A673 (cell line): ENCODE results near the gene FAM120B. TPM values are rescaled to one million over a fixed set of nuclear protein-coding genes. Genes with fewer than 3 reads are reported as not detected.

Experiments used
- BruUV-seq: library from RNA; stranded (reverse); fragments of 400-500 nt; replicated peaks from 2 replicates; lab custom pipeline; 2021; lab: Mats Ljungman, UMichigan
- CTCF ChIA-PET: fragments of 300-600 bp; sonication (Branson Sonifier 250); formaldehyde crosslinking; loops from one replicate; lab custom pipeline; 2022; ENCODE audit warnings: antibody characterized with exemption; lab: Charles Lee
- POLR2A ChIA-PET: fragments of 300-600 bp; sonication (Branson Sonifier 250); formaldehyde crosslinking; loops from one replicate; lab custom pipeline; 2022; ENCODE audit warnings: antibody characterized with exemption; ENCODE audit not compliant: low non-redundant PET; lab: Charles Lee
- DNase-seq: peaks from one replicate; pipeline ENCODE4 v3.0.0-alpha.2; 2015; ENCODE audit warnings: low spot score
- H3K27ac ChIP-seq: fragments of 200-600 bp; sonication (generic); 2 replicates; pipeline ENCODE4 v1.5.1; 2016; ENCODE audit warnings: mixed run types, low read depth, mild to moderate bottlenecking, mixed read lengths, antibody characterized with exemption, low read length; ENCODE audit not compliant: poor library complexity, severe bottlenecking
- H3K27me3 ChIP-seq: fragments of 200-600 bp; sonication (generic); replicated peaks from 2 replicates; pipeline ENCODE4 v1.6.1; 2017; ENCODE audit warnings: mixed run types, low read depth, mild to moderate bottlenecking, mixed read lengths, antibody characterized with exemption, low read length; ENCODE audit not compliant: insufficient read depth, poor library complexity
- H3K36me3 ChIP-seq: fragments of 200-600 bp; sonication (generic); 2 replicates; pipeline ENCODE4 v1.6.1; 2016; ENCODE audit warnings: mixed run types, mild to moderate bottlenecking, mixed read lengths, antibody characterized with exemption, low read length; ENCODE audit not compliant: insufficient read depth, poor library complexity, severe bottlenecking
- H3K4me1 ChIP-seq: fragments of 200-600 bp; sonication (generic); 2 replicates; pipeline ENCODE4 v1.6.1; 2017; ENCODE audit warnings: mixed run types, mild to moderate bottlenecking, mixed read lengths, antibody characterized with exemption, low read length; ENCODE audit not compliant: insufficient read depth, poor library complexity, severe bottlenecking
- H3K4me3 ChIP-seq: fragments of 200-600 bp; sonication (generic); 2 replicates; pipeline ENCODE4 v1.5.1; 2016; ENCODE audit warnings: low read depth, mixed run types, mild to moderate bottlenecking, mixed read lengths, low read length; ENCODE audit not compliant: poor library complexity, severe bottlenecking
- H3K9me3 ChIP-seq: fragments of 200-600 bp; sonication (generic); 2 replicates; pipeline ENCODE4 v1.6.1; 2016; ENCODE audit warnings: mixed run types, low read depth, mild to moderate bottlenecking, mixed read lengths, antibody characterized with exemption, low read length; ENCODE audit not compliant: poor library complexity, severe bottlenecking
- EZH2 ChIP-seq: fragments of 200-600 bp; sonication (generic); IDR thresholded peaks from 2 replicates; pipeline ENCODE4 v1.6.1; 2017; ENCODE audit warnings: borderline replicate concordance, low read depth, mild to moderate bottlenecking, mixed read lengths, antibody characterized with exemption, low read length; ENCODE audit not compliant: poor library complexity, severe bottlenecking
- intact Hi-C: fragments of 100-400 bp; cut with micrococcal nuclease; formaldehyde crosslinking; loops from one replicate; pipeline ENCODE4 v1.10.0; 2022; ENCODE audit not compliant: unreplicated experiment
- total RNA-seq: library from RNA; stranded (reverse); gene quantifications from 2 replicates; pipeline ENCODE4 v1.2.3, GENCODE V29; 2021
- TF ChIP-seq, protein P1 (sequence below): fragments of 300-800, 200-600 bp; sonication (generic); conservative IDR thresholded peaks from 2 replicates; pipeline ENCODE4 v1.5.1; 2017; ENCODE audit warnings: low read depth, mild to moderate bottlenecking, antibody characterized with exemption, low read length, moderate library complexity, mixed read lengths

FAM120B gene
- total RNA-seq, 1 experiment from 2014 or later, result 31.6 TPM

DNA sequence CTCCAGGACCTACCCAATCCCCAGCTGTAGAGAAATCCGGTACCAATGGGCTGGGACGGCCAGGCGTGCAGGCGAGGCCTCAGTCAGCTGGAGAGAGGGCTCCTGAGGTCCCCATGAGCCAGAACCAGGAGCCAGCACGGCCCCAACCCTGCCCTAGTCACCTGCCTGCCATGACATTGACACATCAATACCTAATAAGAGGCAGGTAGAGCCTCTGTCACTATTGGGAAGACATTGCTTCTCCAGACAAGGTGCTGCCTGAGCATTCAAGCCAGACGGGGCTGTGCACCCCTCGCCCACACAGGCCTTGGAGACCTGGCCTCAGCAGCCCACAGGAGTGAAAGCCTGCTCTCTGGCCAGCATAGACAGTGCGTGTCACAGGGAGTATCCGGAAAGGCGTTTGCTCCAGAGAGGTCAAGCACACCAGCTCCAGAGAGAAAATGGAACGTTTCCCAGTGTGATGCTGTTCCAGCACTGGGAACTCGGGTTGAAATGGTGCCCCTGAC is 19.1 kb upstream of the FAM120B start:
- Histone ChIP-seq H3K4me3 (no peak overlapping the region), H3K4me1 (peaks cover 23% of the 10 kb centered on the region), H3K27me3 (peaks cover 39% of the 10 kb centered on the region), H3K9me3 (no peaks in the 10 kb centered on the region), H3K27ac (no peak overlapping the region), H3K36me3 (no peaks in the 10 kb centered on the region)
- intact Hi-C loops, result no loop called here
- no TSS peak for BruUV-seq
- ChIA-PET POLR2A (interaction anchor here (0.7 kb wide), 1 partner anchor 90 kb away, joined by 9 read pairs; no protein-coding TSS in a partner anchor), CTCF (no interaction called here)
- no peak for TF ChIP-seq EZH2
- TF ChIP-seq, protein P1, sequence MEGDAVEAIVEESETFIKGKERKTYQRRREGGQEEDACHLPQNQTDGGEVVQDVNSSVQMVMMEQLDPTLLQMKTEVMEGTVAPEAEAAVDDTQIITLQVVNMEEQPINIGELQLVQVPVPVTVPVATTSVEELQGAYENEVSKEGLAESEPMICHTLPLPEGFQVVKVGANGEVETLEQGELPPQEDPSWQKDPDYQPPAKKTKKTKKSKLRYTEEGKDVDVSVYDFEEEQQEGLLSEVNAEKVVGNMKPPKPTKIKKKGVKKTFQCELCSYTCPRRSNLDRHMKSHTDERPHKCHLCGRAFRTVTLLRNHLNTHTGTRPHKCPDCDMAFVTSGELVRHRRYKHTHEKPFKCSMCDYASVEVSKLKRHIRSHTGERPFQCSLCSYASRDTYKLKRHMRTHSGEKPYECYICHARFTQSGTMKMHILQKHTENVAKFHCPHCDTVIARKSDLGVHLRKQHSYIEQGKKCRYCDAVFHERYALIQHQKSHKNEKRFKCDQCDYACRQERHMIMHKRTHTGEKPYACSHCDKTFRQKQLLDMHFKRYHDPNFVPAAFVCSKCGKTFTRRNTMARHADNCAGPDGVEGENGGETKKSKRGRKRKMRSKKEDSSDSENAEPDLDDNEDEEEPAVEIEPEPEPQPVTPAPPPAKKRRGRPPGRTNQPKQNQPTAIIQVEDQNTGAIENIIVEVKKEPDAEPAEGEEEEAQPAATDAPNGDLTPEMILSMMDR, result no peak
- DNase-seq, result no peak

DNA sequence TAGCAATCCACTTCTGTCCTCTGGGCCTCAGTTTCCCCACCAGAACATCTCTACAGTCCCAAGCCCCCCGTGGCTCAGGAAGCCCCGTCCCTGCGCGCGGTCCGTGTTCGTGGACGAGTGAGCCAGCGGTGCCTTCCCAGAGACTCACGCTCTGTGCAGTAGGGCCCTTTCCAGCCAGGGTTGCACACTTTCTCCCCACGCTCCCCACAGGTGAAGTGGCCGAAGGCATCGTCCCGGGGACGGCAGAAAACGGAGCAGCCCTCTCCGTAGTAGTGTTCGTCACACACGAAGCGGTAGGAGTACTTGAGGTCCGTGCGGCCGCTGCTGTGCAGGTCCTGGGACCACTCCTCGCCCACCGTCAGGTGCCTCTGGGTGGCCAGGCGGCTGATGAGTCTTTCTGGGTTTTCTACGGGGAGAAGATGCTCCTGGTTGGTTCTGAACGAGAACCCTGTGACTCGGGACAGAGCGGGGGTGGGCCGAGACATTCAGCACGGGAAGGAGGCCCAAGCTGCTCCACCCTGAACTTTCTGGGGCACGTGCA is 18.4 kb upstream of the FAM120B start:
- ChIA-PET POLR2A (no interaction called here), CTCF (interaction anchor here (0.6 kb wide), 1 partner anchor 867 kb away, joined by 4 read pairs; no protein-coding TSS in a partner anchor)
- BruUV-seq, result no TSS peak
- Histone ChIP-seq H3K27me3 (peaks cover 46% of the 10 kb centered on the region), H3K36me3 (no peaks in the 10 kb centered on the region), H3K4me1 (peaks cover 26% of the 10 kb centered on the region), H3K27ac (no peak overlapping the region), H3K9me3 (no peaks in the 10 kb centered on the region), H3K4me3 (no peak overlapping the region)
- DNase-seq, result no peak
- intact Hi-C loops, result no loop called here
- TF ChIP-seq, protein P1, result no peak
- TF ChIP-seq EZH2, result no peak

DNA sequence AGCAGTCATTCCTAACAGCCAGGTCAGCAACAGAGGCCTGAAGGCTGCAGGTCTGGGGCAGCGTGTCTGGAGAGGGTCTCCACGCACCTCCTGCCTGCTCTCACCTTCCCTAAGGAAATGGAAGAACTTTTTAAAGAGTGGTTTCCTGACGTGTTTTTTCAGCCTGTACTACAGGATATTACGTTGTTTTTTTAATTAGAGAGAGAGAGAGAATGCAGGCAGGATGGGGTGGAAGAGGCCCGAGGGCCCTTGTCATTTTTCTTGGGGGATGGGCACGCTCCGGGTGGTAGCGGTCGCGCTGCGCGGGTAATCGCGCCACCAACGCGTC is 17.7 kb upstream of the FAM120B start:
- no peak overlapping the region for H3K4me3 ChIP-seq
- POLR2A ChIA-PET, result no interaction called here
- peaks cover 32% of the 10 kb centered on the region for H3K4me1 ChIP-seq
- DNase-seq, result no peak
- peaks cover 53% of the 10 kb centered on the region for H3K27me3 ChIP-seq
- H3K27ac ChIP-seq, result no peak overlapping the region
- no peaks in the 10 kb centered on the region for H3K9me3 ChIP-seq
- no TSS peak for BruUV-seq
- TF ChIP-seq, protein P1, result no peak
- intact Hi-C loops, result no loop called here
- CTCF ChIA-PET, result no interaction called here
- H3K36me3 ChIP-seq, result no peaks in the 10 kb centered on the region
